Activated T-cell treated with anti-CD3 and anti-CD28 coated beads for 1 hour (primary cell): Measurements from ENCODE around the gene CCDC39.
A peak's percentile ranks its signal among the peaks of the same experiment; 100 is the strongest.
"Not testable (repeated sequence)": the region's sequence is repeated elsewhere in the genome, so short reads cannot be mapped to it uniquely, and the experiment has no call there.

Experiments
- DNase-seq: peaks from one replicate; pipeline ENCODE4 v3.0.0-alpha.2; 2020; ENCODE audit warnings: low read depth

CCDC39 gene

DNA sequence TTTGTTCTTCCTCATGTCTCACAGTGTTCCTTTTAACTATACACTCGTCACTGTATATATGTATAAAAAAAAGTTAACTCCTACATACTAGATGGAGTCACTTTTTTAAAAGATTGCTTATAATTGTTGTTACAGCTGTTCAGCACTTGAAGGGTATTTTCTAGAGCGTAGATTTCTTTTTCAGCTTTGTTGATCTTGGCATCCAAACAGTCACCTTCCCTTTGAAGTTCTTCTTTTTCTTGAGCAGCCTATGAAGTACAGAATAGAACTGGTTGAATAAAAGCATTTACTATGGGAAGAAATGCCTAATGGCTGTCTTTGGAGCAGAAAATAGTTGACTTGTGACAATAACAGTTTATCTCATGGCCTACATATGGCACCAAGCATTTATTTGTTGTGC is 59.6 kb downstream of the CCDC39 start:
- DNase-seq = no peak

GRCh38 chr3:180618563-180618962 is 60.7 kb downstream of the CCDC39 start:
- DNase-seq = not testable (repeated sequence)

- DNase-seq = no peak
Observed at GRCh38 chr3:180617049-180617448, 62.2 kb downstream of the CCDC39 start.

GRCh38 chr3:180615954-180616353 is 63.3 kb downstream of the CCDC39 start:
- no peak for DNase-seq

DNA sequence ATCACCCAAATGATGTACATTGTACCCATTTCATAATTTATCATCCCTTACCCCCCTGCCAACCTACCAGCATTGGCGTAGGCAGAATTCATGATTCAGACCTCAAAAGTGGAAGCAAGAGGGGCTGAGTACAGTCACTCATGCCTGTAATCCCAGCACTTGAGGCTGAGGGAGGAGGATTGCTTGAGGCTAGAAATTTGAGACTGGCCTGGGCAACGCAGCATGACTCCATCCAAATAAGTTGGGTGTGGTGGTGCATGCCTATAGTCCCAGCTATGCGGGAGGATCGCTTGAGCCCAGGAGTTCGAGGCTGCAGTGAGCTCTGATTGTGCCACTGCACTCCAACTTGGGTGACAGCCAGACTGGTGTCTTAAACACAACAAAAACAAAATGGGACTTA is 66.9 kb downstream of the CCDC39 start:
- DNase-seq = no peak

- DNase-seq = no peak
Observed at GRCh38 chr3:180611006-180611405, 68.3 kb downstream of the CCDC39 start.

DNA sequence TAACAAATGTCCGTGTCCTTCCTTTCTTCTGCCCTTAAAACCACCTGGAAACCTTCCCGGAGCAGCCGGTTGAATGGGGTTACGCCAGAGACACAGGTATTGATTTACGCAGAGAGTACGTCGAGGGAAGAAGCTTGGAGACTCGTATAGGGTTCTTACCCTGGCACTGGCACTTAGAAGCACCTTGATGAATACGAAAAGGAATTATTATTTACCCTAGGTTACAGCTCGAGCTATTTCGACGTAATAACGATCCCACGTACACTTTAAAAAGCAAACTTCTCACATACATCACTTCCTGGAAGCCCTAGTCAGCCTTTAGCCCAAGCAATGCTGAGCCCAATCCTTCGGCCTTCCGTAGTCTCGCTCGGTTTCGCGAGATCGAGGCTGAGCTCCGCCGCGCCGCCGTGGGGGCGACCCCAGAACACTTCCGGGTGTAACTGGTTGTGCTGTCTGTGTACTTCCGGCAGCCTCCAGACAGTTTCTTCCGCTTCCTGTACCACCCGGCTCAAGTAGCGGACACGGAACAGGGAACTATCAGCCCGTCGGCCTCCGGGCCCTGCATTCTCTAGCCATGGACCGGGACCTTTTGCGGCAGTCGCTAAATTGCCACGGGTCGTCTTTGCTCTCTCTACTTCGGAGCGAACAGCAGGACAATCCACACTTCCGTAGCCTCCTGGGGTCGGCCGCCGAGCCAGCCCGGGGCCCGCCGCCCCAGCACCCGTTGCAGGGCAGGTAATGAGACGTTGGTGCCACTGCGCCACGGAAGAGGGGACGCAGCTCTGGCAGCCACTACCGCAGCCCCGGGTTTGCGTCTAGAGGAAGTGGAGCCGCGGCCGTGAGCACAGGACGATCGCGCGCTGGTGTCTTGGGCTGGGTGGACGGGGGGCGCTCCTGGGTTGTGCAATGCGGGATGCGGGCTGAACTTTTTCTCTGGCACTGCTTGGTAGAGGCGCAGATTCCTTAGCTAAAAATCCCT is 77.3 kb downstream of the CCDC39 start, which contains the start of gene TTC14:
TTC14 (plus strand) TSS at position 476 of the 979 bp plus-strand sequence; CDS start at position 575, 99 bp downstream.
- peak; percentile 85 for DNase-seq

DNA sequence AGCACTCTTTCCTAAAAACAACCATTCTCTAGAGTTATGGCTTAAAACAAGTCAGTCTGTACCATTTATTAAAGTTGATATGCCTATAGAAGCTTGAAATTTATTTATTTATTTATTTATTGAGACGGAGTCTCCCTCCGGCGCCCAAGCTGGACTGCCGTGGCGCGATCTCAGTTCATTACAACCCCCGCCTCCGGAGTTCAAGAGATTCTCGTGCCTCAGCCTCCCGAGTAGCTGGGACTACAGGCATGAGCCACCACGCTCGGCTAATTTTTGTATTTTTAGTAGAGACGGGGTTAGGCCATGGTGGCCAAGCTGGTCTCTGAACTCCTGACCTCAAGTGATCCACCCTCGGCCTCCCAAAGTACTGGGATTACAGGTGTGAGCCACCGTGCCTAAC is 78.8 kb downstream of the CCDC39 start:
- DNase-seq = no peak

DNA sequence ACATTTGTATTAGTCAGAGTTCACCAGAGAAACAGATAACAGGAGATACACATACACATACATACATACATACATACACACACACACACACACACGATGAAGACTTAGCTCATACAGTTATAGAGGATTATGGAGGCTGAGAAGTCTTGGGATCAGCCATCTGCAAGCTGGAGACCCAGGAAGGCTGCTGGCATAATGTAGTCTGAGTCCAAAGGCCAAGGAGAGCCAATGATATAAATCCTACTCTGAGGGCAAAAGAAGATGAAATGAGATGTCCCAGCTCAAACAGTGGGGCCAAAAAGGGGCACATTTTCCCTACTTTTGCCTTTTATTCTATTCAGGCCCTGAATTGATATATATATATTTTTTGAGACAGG is 83.7 kb downstream of the CCDC39 start:
- DNase-seq = no peak

DNA sequence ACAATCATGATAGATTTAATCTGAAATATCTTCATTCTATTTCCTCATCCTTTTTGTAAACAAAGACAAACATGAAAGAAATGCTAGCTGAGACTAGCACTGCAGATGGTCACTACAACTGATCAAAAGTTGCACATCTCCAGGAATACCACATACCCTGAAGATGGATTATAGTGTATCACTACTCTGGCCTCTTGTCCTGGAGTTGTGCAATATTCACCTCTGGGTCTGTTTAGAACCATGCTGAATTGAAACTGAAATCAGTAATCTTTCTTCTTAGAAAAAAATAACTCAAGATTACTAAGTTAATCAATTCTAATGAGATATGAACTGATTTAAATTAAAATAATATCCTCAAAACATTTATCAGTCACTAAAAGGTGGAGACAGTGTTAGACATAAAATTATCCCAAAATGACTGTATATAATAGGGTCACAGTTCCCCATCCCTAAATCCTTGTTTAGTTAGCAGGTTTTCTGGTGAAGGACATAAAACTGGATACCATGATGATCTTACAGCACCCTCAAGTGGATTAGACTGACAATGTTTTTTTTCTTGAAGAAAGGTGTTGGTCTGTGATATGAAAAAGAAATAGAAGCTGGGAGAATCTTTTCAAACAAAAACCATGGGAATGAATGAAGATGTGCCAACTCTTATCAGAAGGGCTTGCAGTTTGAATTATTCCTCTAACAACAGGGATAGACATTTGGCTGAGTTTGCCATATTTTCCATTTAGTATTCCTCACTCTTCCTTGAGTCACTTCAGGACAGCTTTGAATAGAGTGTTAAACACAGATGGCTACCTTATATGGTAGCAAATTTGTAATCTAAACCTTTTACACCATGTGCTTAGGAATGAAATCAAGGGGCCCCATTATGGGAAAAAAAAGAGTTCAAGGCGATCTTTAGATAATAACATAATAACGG is 84.4 kb downstream of the CCDC39 start:
- DNase-seq = no peak

GRCh38 chr3:180593631-180594030 is 85.7 kb downstream of the CCDC39 start:
- DNase-seq = not testable (repeated sequence)

DNA sequence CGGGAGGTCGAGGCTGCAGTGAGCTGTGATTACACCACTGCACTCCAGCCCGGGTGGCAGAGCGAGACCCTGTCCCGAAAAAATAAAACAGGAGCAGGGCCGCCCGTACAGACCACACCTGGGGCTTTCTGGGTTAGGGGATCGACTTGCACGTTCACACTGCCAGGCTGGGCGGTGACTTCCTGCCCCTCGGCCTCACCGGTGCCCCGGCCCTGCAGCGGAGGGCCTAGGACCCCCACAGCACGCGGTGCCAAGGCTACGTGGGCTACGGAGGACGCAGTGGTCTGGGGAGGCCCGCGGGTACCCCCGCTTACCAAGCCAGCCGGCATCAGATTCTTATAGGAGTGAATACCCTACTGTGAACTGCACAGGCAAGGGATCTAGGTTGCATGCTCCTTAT is 88.9 kb downstream of the CCDC39 start:
- no peak for DNase-seq

DNA sequence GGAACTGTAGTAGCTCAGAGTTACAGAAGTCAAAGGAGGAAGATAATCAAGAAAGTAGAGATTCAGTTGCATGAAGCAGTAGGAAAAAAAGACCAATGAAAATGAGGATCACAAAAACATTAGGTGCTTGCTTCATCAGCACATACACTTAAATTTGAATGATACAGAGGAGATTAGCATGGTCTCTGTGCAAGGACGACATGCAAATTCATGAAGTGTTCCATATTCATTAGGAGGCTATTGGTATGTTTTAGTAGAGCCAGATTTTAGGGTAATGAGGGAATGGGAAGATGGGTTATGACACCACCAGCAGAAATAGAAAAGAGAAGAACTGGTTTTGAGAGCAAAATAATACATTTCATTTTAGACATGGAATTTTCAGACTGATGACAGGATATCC is 98.4 kb downstream of the CCDC39 start:
- no peak for DNase-seq

GRCh38 chr3:180575571-180575970 is 103.7 kb downstream of the CCDC39 start:
- DNase-seq = no peak

GRCh38 chr3:180571831-180572598 is 107.3 kb downstream of the CCDC39 start:
- DNase-seq = no peak

DNA sequence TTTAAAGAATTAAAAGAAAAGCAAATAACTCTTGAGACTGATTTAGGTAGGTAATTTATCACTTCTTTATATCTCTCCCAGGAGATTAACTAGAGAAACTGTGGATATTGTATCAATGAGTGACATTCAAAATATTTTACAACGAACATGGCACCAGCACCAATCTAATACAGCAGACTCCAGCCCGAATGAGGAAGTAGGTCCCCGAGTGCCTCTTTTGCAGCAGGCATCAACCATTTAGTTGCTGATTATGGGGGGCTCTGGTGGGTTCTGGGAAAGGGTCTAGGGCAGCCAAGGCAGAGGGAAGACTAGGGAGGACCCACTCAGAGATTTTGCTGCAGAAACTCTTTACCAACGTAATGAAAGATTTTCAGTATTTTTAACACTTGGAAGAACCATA is 109.1 kb downstream of the CCDC39 start:
- no peak for DNase-seq

DNA sequence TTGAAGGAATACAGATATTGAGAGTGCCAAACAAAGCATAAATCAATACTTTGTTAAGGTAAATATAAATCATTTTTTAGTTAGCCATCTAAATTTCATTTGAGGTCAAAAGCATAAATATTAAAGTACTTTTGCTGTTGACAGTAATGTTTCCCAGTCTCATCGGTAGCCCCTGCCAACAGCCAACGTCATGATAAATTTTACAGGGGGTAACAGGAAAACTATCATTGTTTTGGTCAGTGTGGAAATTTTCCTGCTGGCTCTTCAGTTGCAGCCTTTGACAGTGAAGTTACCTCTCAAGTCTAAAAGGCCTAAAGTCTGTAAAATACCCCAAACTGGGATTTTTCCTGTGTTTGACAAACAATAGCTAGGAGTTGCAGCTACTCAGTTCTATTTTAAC is 114.6 kb downstream of the CCDC39 start:
- no peak for DNase-seq
